Endothelial cell of umbilical vein (primary cell): ENCODE measurements around the gene KCNA5. TPM values are rescaled to one million over a fixed set of nuclear protein-coding genes. Genes with fewer than 3 reads are reported as not detected.

Source experiments
- BruUV-seq: library from RNA; stranded (reverse); fragments of 400-500 nt; replicated peaks from 2 replicates; lab custom pipeline; 2021; lab: Mats Ljungman, UMichigan
- CTCF ChIA-PET: fragments of 300-600, 350-600 bp; sonication (Branson Sonifier 250); formaldehyde crosslinking; loops from one replicate; lab custom pipeline; 2021; ENCODE audit warnings: antibody characterized with exemption, inconsistent platforms; lab: Charles Lee
- POLR2A ChIA-PET: fragments of 300-600, 350-600 bp; sonication (Branson Sonifier 250); formaldehyde crosslinking; loops from one replicate; lab custom pipeline; 2021; ENCODE audit warnings: antibody characterized with exemption, inconsistent platforms; lab: Charles Lee
- DNase-seq: peaks from one replicate; pipeline ENCODE4 v3.0.0-alpha.2; 2011; ENCODE audit warnings: low read depth, low spot score
- FAIRE-seq: peaks from 2 replicates; lab custom pipeline; 2011; peaks lifted over from hg19 to GRCh38; lab: Jason Lieb, UNC
- H2AFZ ChIP-seq: 2 replicates; pipeline ENCODE4 v1.6.0; 2012; ENCODE audit warnings: low read depth, low read length, control low read depth, inconsistent platforms
- H3K27ac ChIP-seq: 2 replicates; pipeline ENCODE4 v1.5.1; 2011; ENCODE audit warnings: low read depth, mild to moderate bottlenecking, control low read depth, low read length, moderate library complexity; ENCODE audit not compliant: insufficient read depth
- H3K27me3 ChIP-seq, 2 experiments: 2 replicates each; pipeline versions ENCODE4 v1.6.0 to v1.6.1; 2011; ENCODE audit warnings: low read length in 2 of 2, mixed read lengths in 1 of 2; ENCODE audit not compliant: control insufficient read depth in 2 of 2, insufficient read depth in 2 of 2
- H3K36me3 ChIP-seq, 2 experiments: 2 replicates in 1 of 2; 3 replicates in 1 of 2; pipeline ENCODE4 v1.5.1; 2011; ENCODE audit warnings: low read length in 2 of 2, mild to moderate bottlenecking in 1 of 2, moderate library complexity in 1 of 2; ENCODE audit not compliant: control insufficient read depth in 2 of 2, insufficient read depth in 2 of 2; ENCODE audit errors: extremely low read depth in 1 of 2
- H3K4me1 ChIP-seq: 3 replicates; pipeline ENCODE4 v1.5.1; 2011; ENCODE audit warnings: mild to moderate bottlenecking, low read length; ENCODE audit not compliant: control insufficient read depth, insufficient read depth; ENCODE audit errors: extremely low read depth
- H3K4me2 ChIP-seq: 2 replicates; pipeline ENCODE4 v1.6.1; 2011; ENCODE audit warnings: low read length, control low read depth, mixed read lengths; ENCODE audit not compliant: insufficient read depth
- H3K4me3 ChIP-seq, 3 experiments: fragments of 200-600 bp in 1 of 3; sonication (generic), shearing (Covaris generic) in 1 of 3; replicated peaks in 1 of 3; 2 replicates each; pipeline ENCODE4 v1.5.1; 2011 to 2016; ENCODE audit warnings: control low read depth in 3 of 3, low read length in 3 of 3, mild to moderate bottlenecking in 2 of 3, inconsistent platforms in 1 of 3, low read depth in 1 of 3, moderate library complexity in 1 of 3; ENCODE audit not compliant: insufficient read depth in 1 of 3
- H3K79me2 ChIP-seq: 2 replicates; pipeline ENCODE4 v1.6.0; 2012; ENCODE audit warnings: low read length, inconsistent platforms; ENCODE audit not compliant: control insufficient read depth, insufficient read depth
- H3K9ac ChIP-seq: replicated peaks from 2 replicates; pipeline ENCODE3; 2011; ENCODE audit warnings: low read length, control low read depth; ENCODE audit not compliant: insufficient read depth; ENCODE audit errors: extremely low read depth
- H3K9me1 ChIP-seq: replicated peaks from 3 replicates; pipeline ENCODE4 v1.6.0; 2011; ENCODE audit warnings: mild to moderate bottlenecking, low read length; ENCODE audit not compliant: control insufficient read depth, insufficient read depth; ENCODE audit errors: extremely low read depth
- H3K9me3 ChIP-seq: replicated peaks from 2 replicates; pipeline ENCODE4 v1.5.1; 2012; ENCODE audit warnings: low read length, inconsistent platforms; ENCODE audit not compliant: control insufficient read depth, insufficient read depth
- H4K20me1 ChIP-seq: replicated peaks from 2 replicates; pipeline ENCODE3; 2011; ENCODE audit warnings: mild to moderate bottlenecking, low read length; ENCODE audit not compliant: control insufficient read depth, insufficient read depth; ENCODE audit errors: extremely low read depth
- EZH2 ChIP-seq: IDR thresholded peaks from 2 replicates; pipeline ENCODE4 v1.6.1; 2012; ENCODE audit warnings: borderline replicate concordance, low read depth, mild to moderate bottlenecking, moderate library complexity, low read length, inconsistent platforms; ENCODE audit not compliant: severe bottlenecking
- FOS ChIP-seq: IDR thresholded peaks from 2 replicates; pipeline ENCODE4 v1.6.1; 2011; ENCODE audit warnings: mild to moderate bottlenecking, low read length, moderate library complexity, borderline replicate concordance; ENCODE audit not compliant: insufficient read depth
- GATA2 ChIP-seq: IDR thresholded peaks from 2 replicates; pipeline ENCODE4 v1.7.0; 2011; ENCODE audit warnings: low read depth, mild to moderate bottlenecking, moderate library complexity, mixed read lengths, low read length; ENCODE audit not compliant: insufficient read length, insufficient read depth
- JUN ChIP-seq: IDR thresholded peaks from 2 replicates; pipeline ENCODE4 v1.6.1; 2011; ENCODE audit warnings: borderline replicate concordance, low read depth; ENCODE audit not compliant: insufficient read length, insufficient read depth
- MAX ChIP-seq: IDR thresholded peaks from 2 replicates; pipeline ENCODE4 v1.6.1; 2011; ENCODE audit not compliant: insufficient read depth, insufficient read length
- dilution Hi-C: fragments of 300-500 bp; cut with MboI; formaldehyde crosslinking; loops from one replicate; pipeline ENCODE4 v1.15.0; 2019; ENCODE audit warnings: low sequenced_read_pairs; ENCODE audit not compliant: extremely low pct_ligation_motif_present
- intact Hi-C: fragments of 100-400 bp; cut with micrococcal nuclease; formaldehyde crosslinking; loops from one replicate; pipeline ENCODE4 v1.10.0; 2022
- polyA plus RNA-seq, 4 experiments: library from polyadenylated mRNA; depleted of rRNA in 3 of 4; stranded (reverse) in 3 of 4; unstranded in 1 of 4; fragments of >200 nt; gene quantifications; 2 replicates each; pipeline versions ENCODE4 v1.2.1 to v1.2.3, GENCODE V29; 2011 to 2012; ENCODE audit warnings: missing spikeins in 1 of 4
- total RNA-seq: library from RNA; stranded (reverse); gene quantifications from 2 replicates; pipeline ENCODE4 v1.2.3, GENCODE V29; 2021

Gene KCNA5
- total and polyA plus RNA-seq, 2 donors (not counting 3 experiments of a cell fraction or from before 2014, with no cell fraction given) = not detected

GRCh38 chr12:5051334-5051733 is 7.7 kb downstream of the KCNA5 start:
- TF ChIP-seq JUN (no peak), MAX (no peak), EZH2 (no peak)
- no peak overlapping the region for H2AFZ ChIP-seq
- H3K79me2 ChIP-seq = no peaks in the 10 kb centered on the region
- H3K9ac ChIP-seq = no peak overlapping the region
- H3K27me3 ChIP-seq = peaks cover 0 to 2% of the 10 kb centered on the region in 2 experiments
- H3K36me3 ChIP-seq = no peaks in the 10 kb centered on the region
- no peak for DNase-seq
- dilution Hi-C loops (no loop called here), intact Hi-C loops (no loop called here)
- no TSS peak for BruUV-seq
- H3K27ac ChIP-seq = no peak overlapping the region
- H4K20me1 ChIP-seq = no peaks in the 10 kb centered on the region
- no peak overlapping the region for H3K4me2 ChIP-seq
- H3K9me3 ChIP-seq = no peaks in the 10 kb centered on the region
- no peak overlapping the region for H3K4me3 ChIP-seq
- no peaks in the 10 kb centered on the region for H3K9me1 ChIP-seq
- H3K4me1 ChIP-seq = no peaks in the 10 kb centered on the region
- CTCF ChIA-PET = no interaction called here
- no peak for FAIRE-seq
- POLR2A ChIA-PET = no interaction called here

- H3K9me1 ChIP-seq = no peaks in the 10 kb centered on the region
- H3K4me3 ChIP-seq = no peak overlapping the region
- H3K4me1 ChIP-seq = no peaks in the 10 kb centered on the region
- TF ChIP-seq JUN = no peak
- TF ChIP-seq GATA2 = no peak
- no peak for TF ChIP-seq FOS
- no peak overlapping the region for H2AFZ ChIP-seq
- intact Hi-C loops = no loop called here
- H3K79me2 ChIP-seq = no peaks in the 10 kb centered on the region
- H3K27me3 ChIP-seq = no peaks in the 10 kb centered on the region
- FAIRE-seq = no peak
- POLR2A ChIA-PET = no interaction called here
- H3K9me3 ChIP-seq = no peaks in the 10 kb centered on the region
- no peak for DNase-seq
- no peaks in the 10 kb centered on the region for H4K20me1 ChIP-seq
- H3K27ac ChIP-seq = no peak overlapping the region
- no TSS peak for BruUV-seq
- dilution Hi-C loops = no loop called here
- H3K4me2 ChIP-seq = no peak overlapping the region
- CTCF ChIA-PET = no interaction called here
- H3K9ac ChIP-seq = no peak overlapping the region
- H3K36me3 ChIP-seq = no peaks in the 10 kb centered on the region
Measured at GRCh38 chr12:5051913-5052312, 8.2 kb downstream of the KCNA5 start.
